ENCODE results near the gene TSPAN31.
"Not testable (repeated sequence)": the region's sequence is repeated elsewhere in the genome, so short reads cannot be mapped to it uniquely, and the experiment has no call there.

Gene TSPAN31

DNA sequence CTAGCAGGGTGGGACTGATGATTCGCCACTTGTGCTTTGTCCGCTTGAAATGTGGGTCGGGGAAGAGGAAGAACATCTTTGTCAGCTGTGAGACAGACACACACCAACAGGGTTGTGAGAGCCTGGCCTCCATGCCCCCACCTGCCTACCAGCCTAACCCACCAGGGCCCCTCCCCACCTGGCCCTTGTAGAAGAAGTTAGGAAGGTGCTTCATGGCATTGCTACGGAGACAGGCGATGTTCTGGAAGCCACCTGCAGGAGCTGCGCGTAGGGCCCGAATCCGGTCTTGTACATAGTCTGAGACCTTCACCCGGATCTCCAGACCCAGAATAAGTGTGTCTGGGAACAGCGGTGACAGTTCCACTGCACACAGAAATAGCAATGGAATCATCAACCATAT is 24.8 kb downstream of the TSPAN31 start:
- no peak for DNase-seq

DNA sequence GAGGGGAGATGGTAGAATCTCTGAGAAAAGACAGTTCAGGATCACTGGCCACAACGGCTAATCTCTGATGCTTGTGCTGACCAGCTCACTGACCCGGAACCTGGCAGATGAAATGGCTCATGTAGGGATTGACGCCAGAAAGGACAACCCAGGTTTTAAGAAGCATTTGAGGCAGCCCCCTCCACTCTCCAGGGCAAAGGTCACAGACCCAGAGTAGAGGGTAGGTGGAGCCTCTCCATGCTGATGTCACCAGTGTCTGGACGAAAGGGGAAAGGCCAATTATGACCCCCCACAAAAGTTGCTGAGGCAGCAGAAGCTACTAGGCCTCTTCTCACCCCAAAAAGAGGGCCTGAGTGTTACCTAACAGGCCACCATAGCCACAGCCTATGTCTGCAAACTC is 25.9 kb downstream of the TSPAN31 start:
- DNase-seq, result no peak

DNA sequence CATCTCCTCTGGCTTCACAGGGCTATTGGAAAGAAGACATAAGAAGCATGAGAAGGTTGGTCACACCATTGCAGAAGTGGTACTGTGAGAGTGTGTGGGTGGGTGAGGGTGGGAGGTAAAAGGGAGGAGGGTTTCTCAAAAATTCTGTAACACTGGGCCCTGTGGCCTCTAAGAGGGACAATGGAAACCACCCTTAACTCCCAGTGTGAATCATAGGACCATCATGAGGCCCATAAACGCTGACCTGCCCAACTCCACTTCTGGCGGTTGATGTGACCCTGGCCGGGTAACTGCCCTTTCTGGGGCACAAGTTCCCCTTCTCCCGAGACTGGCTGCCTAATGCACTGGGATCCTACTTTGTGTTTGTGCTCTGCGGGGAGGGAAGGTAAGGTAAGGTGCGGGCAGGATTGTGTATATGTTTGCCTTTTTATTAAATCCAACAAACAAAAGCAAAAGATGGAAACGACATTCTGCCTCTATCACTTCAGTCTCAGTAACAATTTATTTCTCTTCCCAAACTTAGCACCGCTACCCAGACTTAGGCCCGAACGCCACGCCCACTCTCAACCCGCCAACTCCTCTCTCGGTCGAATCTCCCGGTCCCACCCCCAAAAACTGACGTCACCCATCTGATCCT is 26.5 kb downstream of the TSPAN31 start:
- DNase-seq, result peak; percentile 78

DNA sequence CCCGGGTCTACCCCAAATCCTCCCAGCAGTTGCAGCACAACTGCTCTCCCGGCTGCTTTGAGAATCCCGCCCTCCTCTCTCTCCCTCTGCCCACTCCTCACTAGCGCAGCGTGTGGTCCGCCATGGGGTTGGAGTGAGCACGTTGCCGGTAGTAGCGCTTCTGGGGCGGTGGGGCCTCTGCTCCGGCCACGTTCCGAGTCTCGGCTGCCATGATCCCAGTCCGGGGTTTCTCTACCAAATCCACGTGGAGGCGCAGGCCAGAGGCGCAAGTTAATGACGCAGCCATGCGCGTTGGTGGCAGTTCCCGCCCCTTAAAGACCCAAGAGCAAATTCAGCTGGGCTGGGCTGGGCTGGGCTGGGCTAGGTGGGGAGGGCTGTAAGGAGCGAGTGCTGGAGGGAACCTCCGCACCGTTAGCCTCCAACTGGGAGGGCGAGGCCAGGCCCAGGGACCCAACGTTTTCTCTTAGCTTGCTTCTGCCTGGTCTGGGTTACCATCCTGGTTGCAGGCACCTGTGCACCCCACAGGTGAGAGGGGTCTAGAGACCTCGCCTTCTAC is 27.1 kb downstream of the TSPAN31 start, which contains the start of gene METTL1:
Gene METTL1, minus strand, starts transcription at position 233 of the 556 bp plus-strand sequence. Its CDS starts 22 bp downstream, at position 211.
- peak; percentile 87 for DNase-seq

DNA sequence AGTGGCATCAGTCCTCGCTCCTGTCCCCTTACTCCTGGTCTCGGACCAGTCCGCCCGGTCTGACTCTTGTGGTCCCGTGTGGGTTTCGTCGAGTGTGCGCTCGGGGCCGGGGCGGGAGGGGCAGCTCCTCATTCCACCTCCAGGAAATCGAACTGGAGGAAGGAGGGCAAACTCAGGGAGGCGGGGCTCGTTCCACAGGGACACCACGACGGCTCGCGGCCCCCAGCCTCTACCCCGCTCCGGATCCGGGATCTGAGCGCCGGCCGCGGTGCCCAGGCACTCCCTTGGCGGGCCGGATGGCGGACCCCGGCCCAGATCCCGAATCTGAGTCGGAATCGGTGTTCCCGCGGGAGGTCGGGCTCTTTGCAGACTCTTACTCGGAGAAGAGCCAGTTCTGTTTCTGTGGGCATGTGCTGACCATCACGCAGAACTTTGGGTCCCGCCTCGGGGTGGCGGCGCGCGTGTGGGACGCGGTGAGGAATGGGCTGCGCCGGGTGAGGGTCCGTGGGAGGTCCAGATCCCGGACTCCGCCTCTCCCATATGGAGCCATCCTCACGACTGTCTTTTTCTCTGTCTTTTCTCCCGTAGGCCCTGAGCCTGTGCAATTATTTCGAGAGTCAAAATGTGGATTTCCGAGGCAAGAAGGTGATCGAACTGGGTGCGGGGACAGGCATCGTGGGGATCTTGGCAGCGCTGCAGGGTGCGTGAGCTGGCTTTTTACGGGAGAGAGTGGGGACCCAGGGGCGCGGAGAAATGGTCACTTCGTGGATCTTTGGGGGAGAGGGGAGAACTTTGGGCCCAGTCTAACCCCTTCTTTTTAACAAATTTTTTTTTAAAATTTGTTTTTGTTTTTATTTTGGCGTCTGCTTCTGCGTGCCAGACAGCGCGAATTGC is 27.8 kb downstream of the TSPAN31 start, which contains the start of gene EEF1AKMT3:
Gene EEF1AKMT3, plus strand, starts transcription at position 186 of the 894 bp plus-strand sequence. Its CDS starts 111 bp downstream, at position 297.
- no peak for DNase-seq

DNA sequence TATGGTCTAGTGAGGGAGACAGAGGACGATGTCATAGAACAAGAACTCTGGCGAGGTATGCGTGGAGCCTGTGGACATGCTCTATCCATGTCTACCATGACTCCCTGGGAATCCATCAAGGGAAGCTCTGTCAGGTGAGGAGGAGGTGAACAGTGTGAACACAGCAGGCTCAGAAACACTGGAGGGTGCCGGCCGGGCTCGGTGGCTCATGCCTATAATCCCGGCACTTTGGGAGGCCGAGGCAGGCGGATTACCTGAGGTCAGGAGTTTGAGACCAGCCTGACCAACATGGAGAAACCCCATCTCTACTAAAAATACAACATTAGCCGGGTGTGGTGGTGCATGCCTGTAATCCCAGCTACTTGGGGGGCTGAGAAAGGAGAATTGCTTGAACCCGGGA is 29.8 kb downstream of the TSPAN31 start:
- DNase-seq, result not testable (repeated sequence)

DNA sequence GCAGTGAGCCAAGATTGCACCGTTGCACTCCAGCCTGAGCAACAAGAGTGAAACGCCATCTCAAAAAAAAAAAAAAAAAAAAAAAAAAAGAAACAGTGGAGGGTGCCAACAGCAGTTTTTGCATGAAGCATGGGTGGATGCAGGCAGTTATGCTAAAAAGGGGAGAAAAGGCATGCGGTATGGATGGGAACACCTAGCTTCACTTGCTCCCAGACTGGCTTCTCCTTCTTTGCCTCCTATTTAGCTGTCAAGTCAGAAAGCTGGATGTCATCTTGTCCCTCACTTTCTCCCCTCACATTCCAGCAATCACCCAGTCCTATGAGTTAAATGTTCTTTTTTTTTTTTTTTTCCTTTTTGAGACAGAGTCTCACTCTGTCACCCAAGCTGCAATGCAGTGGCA is 30.2 kb downstream of the TSPAN31 start:
- DNase-seq, result no peak

DNA sequence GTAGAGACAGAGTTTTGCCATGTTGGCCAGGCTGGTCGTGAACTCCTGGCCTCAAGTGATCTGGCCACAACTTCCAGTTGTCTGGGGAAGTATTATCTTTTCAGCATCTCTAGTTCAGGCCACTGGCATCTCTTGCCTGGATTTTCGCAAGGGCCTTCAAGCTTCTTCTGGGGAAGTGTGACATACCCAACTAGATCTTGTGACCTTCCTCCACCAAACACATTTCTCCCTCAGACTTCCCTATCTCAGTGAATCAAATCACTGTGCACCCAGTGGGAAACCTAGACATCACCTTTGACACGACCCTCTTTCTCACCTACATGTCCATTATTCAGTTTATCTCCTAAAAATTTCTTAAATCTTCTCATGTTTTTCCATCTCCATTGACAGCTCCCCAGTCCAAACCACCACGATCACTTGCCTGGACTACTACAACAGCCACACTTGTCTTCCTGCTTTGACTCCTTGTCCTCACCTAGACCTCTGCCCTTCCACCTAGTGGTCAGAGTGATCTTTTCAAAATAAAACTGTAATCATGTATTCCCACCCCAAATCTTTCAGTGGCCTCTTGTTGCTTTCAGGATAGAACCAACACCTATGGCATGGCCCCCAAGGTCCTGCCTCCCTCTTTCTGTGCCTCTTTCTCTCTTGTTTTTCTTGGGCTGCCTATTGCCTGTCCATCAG is 30.9 kb downstream of the TSPAN31 start:
- no peak for DNase-seq

DNA sequence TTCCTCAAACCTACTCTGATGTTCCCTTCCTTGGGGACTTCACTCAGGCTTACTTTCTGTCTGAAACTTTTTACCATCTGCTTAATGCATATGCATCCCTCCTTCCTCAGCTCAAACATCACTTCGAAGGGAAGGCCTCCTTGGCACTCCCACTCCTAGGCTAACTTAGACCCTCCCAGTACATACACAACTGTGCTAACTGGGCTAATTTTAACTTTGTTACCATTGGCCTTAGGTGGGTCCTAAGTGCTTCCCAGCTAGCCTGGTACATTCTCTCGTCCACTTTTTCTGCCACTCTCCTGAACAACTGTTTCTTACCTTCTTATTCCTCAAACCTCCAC is 31.4 kb downstream of the TSPAN31 start:
- no peak for DNase-seq

DNA sequence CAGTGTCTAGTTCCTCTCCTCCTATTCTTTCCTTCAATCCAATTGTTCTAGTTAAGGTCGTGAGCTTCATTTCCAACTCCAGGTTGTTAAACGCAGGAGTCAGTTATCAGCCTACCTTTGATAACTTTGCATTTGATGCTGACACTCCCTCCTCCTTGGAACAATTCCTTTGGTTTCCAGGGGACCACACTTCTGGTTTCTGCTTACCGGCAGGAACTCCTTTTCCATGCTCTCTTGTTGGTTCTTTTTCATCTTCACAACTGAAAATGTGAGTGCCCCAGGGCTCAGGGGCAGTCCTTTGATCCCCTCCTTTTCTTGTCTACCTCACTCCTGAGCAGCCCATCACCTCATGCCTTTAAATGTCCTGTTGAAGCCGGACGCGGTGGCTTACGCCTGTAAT is 32.5 kb downstream of the TSPAN31 start:
- no peak for DNase-seq

DNA sequence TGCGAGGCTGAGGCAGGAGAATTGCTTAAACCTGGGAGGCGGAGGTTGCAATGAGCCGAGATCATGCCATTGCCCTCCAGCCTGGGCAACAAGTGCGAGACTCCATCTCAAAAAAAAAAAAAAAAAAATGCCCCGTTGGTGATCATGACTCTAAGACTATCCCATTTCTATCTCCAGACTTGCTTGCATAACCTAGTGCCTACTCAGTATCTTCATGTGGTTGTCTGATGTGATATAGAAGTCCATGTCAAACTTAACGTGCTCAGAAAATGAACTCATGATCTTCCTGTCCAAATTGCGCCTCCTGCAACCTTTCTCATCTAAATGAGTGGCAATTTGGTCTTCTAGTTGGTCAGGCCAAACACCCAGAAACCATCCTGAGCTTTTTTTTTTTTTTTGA is 33.1 kb downstream of the TSPAN31 start:
- DNase-seq, result no peak

DNA sequence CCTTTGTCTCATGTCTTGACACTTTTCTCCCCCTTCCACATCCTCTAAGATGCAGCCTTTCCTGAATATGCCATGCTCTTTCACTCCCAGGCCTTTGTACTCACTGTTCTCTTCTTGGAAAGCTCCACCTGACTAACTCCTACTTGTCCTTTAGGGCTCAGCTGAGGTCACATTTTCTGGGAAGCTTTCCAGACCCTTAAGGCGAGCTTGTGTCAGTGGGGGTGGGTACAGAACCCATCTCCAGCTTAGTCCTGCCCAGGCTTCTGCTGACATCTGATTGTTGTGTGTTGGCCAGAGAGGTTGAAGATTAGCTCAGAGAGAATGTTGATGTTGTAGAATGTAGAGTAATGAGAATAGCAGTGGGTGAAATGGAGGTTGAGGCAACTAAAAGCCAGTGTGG is 34.9 kb downstream of the TSPAN31 start:
- DNase-seq, result no peak

DNA sequence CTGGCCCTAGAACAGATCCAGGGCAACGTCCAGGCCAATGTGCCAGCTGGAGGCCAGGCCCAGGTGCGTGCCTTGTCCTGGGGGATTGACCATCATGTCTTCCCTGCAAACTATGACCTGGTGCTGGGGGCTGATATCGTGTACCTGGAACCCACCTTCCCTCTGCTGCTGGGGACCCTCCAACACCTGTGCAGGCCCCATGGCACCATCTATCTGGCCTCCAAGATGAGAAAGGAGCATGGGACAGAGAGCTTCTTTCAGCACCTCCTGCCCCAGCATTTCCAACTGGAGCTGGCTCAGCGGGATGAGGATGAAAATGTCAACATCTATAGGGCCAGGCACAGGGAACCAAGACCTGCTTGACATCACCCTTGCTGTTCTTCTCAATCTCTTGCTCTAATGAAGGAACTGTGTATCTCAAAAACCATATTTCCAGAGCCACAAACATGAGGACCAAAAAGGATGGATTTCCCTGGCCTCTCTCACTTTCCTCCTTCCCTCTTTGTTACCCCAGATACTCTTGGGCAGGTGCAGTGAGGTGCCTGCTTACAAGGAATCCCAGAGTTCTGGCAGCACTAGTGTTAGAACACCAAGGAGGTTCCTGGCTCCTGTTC is 35.6 kb downstream of the TSPAN31 start:
- DNase-seq, result no peak

DNA sequence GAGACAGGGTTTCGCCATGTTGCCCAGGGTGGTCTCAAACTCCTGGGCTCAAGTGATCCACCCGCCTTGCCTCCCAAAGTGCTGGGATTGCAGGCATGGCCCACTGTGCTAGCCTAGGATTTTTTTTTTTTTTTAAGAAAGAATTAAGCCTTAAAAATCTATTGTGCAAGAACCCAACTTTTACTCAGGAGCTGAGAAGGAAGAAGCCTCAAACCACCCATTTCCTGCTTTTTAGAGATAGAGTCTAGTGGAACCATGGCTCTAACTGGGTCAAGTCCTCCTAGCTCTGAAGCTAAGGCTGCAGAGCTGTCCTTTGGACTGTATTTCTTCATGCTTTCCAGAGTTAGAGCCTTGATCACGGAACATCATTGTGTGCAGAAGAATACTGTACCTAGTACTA is 36.4 kb downstream of the TSPAN31 start:
- no peak for DNase-seq

DNA sequence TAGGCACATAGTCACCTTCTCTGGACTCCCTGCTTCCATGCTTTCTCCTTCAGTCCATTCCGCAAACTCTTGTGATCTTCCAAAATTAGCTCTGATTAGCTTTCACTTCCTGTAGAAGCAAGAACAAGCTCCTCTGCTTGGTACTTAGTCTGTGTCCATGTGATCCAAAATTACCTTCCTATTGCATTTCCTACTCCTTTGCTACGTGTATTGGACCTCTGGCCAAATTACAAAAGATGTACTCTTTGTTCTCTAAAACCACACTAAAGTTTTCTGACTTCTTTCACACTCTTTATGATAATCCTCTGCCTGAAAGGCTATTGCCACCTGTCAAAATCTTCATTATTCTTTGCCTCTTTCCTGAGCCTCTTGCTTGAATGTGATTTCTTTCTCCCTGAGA is 37.0 kb downstream of the TSPAN31 start:
- DNase-seq, result no peak

DNA sequence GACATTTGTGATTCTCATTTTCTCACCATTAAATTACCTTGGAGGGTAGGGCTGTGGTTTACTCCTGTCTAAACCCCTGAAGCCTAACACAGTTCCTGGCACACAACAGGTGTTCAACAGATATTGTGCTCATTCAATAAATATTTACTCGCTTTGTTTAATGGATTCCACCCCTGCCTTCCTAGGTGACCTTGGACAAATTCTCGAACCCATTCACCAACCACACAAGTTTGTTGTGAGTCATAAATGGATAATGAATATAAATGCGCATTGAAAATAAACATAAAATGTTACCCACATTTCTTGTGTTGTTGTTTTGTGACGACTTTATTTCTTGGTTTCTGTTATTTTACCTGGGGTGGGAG is 37.4 kb downstream of the TSPAN31 start:
- DNase-seq, result no peak

DNA sequence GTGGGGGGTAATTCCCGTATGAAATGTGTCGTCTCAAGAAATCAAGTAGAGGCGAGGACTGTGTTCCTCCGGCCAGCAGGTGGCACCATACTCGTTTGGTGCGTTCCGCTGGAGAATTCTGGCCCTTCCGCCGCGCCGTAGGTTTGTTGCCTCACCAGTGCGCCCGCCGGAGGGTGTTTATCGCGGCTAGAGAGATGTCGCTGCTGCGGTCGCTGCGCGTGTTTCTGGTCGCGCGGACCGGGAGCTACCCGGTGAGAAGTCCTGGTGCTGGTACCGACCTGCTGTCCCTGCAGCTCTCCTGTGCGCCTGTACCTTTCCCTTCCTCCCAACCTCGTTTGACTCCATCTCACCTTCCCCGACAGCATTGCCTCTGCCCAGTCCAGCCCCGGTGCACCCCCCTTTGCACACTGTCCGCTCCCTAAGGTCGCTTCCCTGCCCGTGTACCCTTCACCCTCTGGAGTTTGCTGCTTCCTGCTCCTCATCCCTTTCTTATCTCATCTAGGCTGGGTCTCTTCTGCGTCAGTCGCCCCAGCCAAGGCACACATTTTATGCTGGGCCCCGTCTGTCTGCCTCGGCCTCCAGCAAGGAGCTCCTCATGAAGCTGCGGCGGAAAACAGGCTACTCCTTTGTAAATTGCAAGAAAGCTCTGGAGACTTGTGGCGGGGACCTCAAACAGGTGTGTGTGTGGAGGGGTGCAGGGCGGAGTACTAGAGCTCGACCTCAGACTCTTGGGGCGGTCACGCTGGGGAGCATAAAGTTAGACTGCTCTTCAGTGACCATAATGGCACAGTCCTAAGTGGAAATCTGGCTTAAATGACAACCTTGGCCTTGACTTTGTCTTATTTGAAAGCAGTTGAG is 38.0 kb downstream of the TSPAN31 start, which contains the start of gene TSFM:
Gene TSFM, plus strand, starts transcription at position 180 of the 858 bp plus-strand sequence. Its CDS starts 15 bp downstream, at position 195.
- peak; percentile 98 for DNase-seq

DNA sequence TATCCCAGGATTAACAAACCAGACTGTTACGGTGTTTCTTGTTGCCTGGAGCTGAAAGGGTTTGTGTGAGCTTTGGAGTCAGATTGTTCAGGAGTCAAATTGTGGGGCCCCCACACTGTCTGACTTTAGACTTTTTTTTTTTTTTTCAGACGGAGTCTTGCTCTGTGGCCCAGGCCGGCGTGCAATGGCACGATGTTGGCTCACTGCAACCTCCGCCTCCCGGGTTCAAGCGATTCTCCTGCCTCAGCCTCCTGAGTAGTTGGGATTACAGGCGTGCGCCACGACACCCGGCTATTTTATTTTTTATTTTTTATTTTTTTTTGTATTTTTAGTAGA is 38.6 kb downstream of the TSPAN31 start:
- DNase-seq, result no peak

DNA sequence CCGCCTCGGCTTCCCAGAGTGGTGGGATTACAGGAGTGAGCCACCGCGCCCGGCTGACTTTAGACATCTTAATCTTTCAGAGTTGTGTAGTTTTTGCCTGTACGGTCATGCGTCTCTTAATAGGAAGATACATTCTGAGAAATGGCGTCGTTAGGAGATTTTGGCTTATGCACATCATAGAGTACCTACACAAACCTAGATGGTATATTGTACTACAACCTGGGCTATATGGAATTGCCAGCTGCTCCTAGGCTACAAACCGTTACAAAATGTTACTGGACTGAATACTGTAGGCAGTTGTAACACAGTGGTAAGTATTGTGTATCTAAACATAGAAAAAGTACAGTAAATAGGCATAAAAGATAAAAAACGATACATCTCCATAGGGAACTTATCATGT is 39.0 kb downstream of the TSPAN31 start:
- DNase-seq, result no peak

DNA sequence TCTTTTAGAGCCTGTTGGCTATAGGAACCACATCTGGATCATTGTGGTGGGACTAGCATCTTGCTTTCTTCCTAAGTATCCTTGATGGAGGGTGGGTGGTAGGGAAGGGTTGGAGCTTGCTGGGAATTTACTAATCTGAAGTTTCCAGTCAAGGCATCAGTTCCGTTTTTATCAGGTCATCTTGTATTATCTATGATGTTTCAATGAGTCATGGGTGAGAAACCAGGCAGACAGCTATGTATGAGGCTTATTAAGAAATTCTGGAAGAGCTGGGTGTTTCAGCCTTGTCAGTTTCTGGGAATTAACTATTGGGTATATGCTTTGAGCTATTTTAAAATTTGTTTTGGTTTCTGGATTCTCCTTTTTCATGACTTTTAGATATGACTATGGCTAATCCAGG is 49.1 kb downstream of the TSPAN31 start:
- no peak for DNase-seq

DNA sequence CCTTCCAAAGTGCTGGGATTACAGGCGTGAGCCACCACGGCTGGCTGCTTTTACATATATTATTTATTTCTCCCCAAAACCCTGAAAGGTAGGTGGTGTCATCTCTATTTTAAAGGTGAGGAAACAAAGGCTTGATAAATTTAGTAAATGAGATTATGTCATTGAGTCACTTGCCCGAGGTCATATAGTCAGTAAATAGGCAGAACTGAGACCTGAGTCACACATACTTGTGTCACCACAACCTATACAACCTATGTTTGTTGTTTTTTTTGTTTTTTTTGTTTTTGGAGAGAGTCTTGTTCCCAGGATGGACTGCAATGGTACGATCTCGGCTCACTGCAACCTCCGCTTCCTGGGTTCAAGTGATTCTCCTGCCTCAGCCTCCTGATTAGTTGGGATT is 50.5 kb downstream of the TSPAN31 start:
- DNase-seq, result no peak

DNA sequence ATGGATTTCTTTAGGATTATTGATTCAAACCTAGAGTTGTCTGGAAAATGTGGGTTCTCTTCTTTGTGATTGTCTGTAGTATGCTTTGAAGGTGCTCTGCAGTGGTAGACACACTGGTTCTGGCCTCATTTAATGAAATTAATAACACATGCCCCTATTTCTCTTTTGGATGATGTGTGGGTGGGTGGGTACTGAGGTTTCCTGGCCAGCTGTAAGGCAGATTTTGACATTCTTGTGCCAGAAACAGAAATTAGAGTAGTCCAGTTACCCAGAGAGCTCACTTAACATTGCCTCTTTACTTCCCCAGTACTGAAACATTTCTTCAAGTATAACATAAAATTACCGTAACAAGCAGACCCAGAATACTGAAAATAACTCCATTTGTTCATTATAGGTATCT is 52.2 kb downstream of the TSPAN31 start:
- no peak for DNase-seq

Measured in activated CD4-positive, alpha-beta T cell treated with anti-CD3 and anti-CD28 coated beads, Interleukin-2, amount 50 U/mL, for 1 hour (primary cell).